ENCODE results near the gene SEMA3F. TPM values are rescaled to one million over a fixed set of nuclear protein-coding genes. Genes with fewer than 3 reads are reported as not detected.

SEMA3F gene
- polyA plus RNA-seq, 1 experiment = 14.7 TPM

- DNase-seq (ENCODE audit: low read depth, low spot score) = no peak
- no peak for TF ChIP-seq CTCF (IDR thresholded peaks at IDR 0.05; ENCODE audit: low read depth, low read length)
- no peak overlapping the region for H3K27ac ChIP-seq (ENCODE audit: low read depth, low read length)
- CTCF ChIA-PET = no interaction called here
- H3K4me3 ChIP-seq (ENCODE audit: low read depth, low read length) = no peak overlapping the region
- no peaks in the 10 kb centered on the region for H3K9me3 ChIP-seq (ENCODE audit: control insufficient read depth, insufficient read depth, low read length)
- POLR2A ChIA-PET = no interaction called here
- no peaks in the 10 kb centered on the region for H3K27me3 ChIP-seq (ENCODE audit: control insufficient read depth, insufficient read depth, low read length)
These were observed 15.3 kb upstream of the SEMA3F start for GRCh38 chr3:50139718-50140423.

- no peaks in the 10 kb centered on the region for H3K9me3 ChIP-seq (ENCODE audit: control insufficient read depth, insufficient read depth, low read length)
- ChIA-PET CTCF (no interaction called here), POLR2A (interaction anchor here (0.6 kb wide), 1 partner anchor 9 kb away, joined by 5 read pairs; no protein-coding TSS in a partner anchor)
- no peak for TF ChIP-seq CTCF (IDR thresholded peaks at IDR 0.05; ENCODE audit: low read depth, low read length)
- H3K27me3 ChIP-seq (ENCODE audit: control insufficient read depth, insufficient read depth, low read length) = no peaks in the 10 kb centered on the region
- H3K27ac ChIP-seq (ENCODE audit: low read depth, low read length) = no peak overlapping the region
- H3K4me3 ChIP-seq (ENCODE audit: low read depth, low read length) = no peak overlapping the region
- no peak for DNase-seq (ENCODE audit: low read depth, low spot score)
These were observed 14.1 kb upstream of the SEMA3F start for GRCh38 chr3:50140990-50141389.

- H3K4me3 ChIP-seq (ENCODE audit: low read depth, low read length) = no peak overlapping the region
- no peaks in the 10 kb centered on the region for H3K27me3 ChIP-seq (ENCODE audit: control insufficient read depth, insufficient read depth, low read length)
- DNase-seq (ENCODE audit: low read depth, low spot score) = no peak
- ChIA-PET POLR2A (no interaction called here), CTCF (no interaction called here)
- H3K27ac ChIP-seq (ENCODE audit: low read depth, low read length) = no peak overlapping the region
- TF ChIP-seq CTCF (IDR thresholded peaks at IDR 0.05; ENCODE audit: low read depth, low read length) = no peak
- H3K9me3 ChIP-seq (ENCODE audit: control insufficient read depth, insufficient read depth, low read length) = no peaks in the 10 kb centered on the region
These were observed 8.7 kb upstream of the SEMA3F start for GRCh38 chr3:50146316-50146901.

GRCh38 chr3:50147016-50147415, 8.1 kb upstream of the SEMA3F start:
- H3K27ac ChIP-seq (ENCODE audit: low read depth, low read length) = no peak overlapping the region
- no peaks in the 10 kb centered on the region for H3K9me3 ChIP-seq (ENCODE audit: control insufficient read depth, insufficient read depth, low read length)
- no peaks in the 10 kb centered on the region for H3K27me3 ChIP-seq (ENCODE audit: control insufficient read depth, insufficient read depth, low read length)
- H3K4me3 ChIP-seq (ENCODE audit: low read depth, low read length) = no peak overlapping the region
- CTCF ChIA-PET = no interaction called here
- TF ChIP-seq CTCF (IDR thresholded peaks at IDR 0.05; ENCODE audit: low read depth, low read length) = no peak
- DNase-seq (ENCODE audit: low read depth, low spot score) = no peak
- POLR2A ChIA-PET = no interaction called here

- no peaks in the 10 kb centered on the region for H3K27me3 ChIP-seq (ENCODE audit: control insufficient read depth, insufficient read depth, low read length)
- TF ChIP-seq CTCF (IDR thresholded peaks at IDR 0.05; ENCODE audit: low read depth, low read length) = no peak
- no peak overlapping the region for H3K4me3 ChIP-seq (ENCODE audit: low read depth, low read length)
- no peak for DNase-seq (ENCODE audit: low read depth, low spot score)
- POLR2A ChIA-PET = interaction anchor here (1.3 kb wide), 1 partner anchor 14 kb away, joined by 4 read pairs; no protein-coding TSS in a partner anchor
- CTCF ChIA-PET = no interaction called here
- no peak overlapping the region for H3K27ac ChIP-seq (ENCODE audit: low read depth, low read length)
- H3K9me3 ChIP-seq (ENCODE audit: control insufficient read depth, insufficient read depth, low read length) = no peaks in the 10 kb centered on the region
These were observed 7.7 kb upstream of the SEMA3F start for GRCh38 chr3:50147447-50147846.

Measured in AG04450 (cell line).